Psoas muscle (tissue), 8 donors: Measurements from ENCODE around the gene MYO18A. TPM values are rescaled to one million over a fixed set of nuclear protein-coding genes. Genes with fewer than 3 reads are reported as not detected.

ENCODE experiments used
- ATAC-seq, 4 donors: fragments of 200-7000 bp; cut with Tn5 transposase; one replicate each; pipeline ENCODE4 v1.9.1; 2020; ENCODE audit warnings: moderate library complexity in 3 of 4, mild to moderate bottlenecking in 2 of 4
- DNase-seq, 2 donors: peaks; one replicate each; pipeline ENCODE4 v3.0.0-alpha.2; 2020
- H3K27ac ChIP-seq: fragments of 200-600 bp; one replicate; pipeline ENCODE4 v1.8.0; 2022
- H3K27me3 ChIP-seq, 3 donors: fragments of 200-600 bp in 1 of 3; one replicate each; pipeline versions ENCODE4 v1.6.1 to v1.8.0; 2013 to 2022; ENCODE audit warnings: low read length in 2 of 3, mild to moderate bottlenecking in 2 of 3, moderate library complexity in 1 of 3; ENCODE audit not compliant: insufficient read depth in 3 of 3
- H3K36me3 ChIP-seq, 2 donors: fragments of 200-600 bp in 1 of 2; one replicate each; pipeline versions ENCODE4 v1.6.1 to v1.8.0; 2013 to 2022; ENCODE audit warnings: low read depth in 1 of 2, mild to moderate bottlenecking in 1 of 2, moderate library complexity in 1 of 2; ENCODE audit not compliant: insufficient read depth in 1 of 2
- H3K4me1 ChIP-seq: fragments of 200-600 bp; one replicate; pipeline ENCODE4 v1.8.0; 2022
- H3K4me3 ChIP-seq: fragments of 200-600 bp; one replicate; pipeline ENCODE4 v1.8.0; 2022; ENCODE audit warnings: mild to moderate bottlenecking
- H3K9me3 ChIP-seq: fragments of 200-600 bp; one replicate; pipeline ENCODE4 v1.8.0; 2022
- CTCF ChIP-seq: fragments of 200-600 bp; IDR thresholded peaks from one replicate; pipeline ENCODE4 v1.8.0; 2022; ENCODE audit warnings: antibody characterized with exemption
- WGBS, 3 donors: extraction: QIAGEN DNeasy Blood & Tissue Kit; methylation state at CpG; one replicate each; pipeline versions ENCODE4 v1.1.6 to v1.1.7; 2013; 5-methylcytosine and 5-hydroxymethylcytosine counted together
- intact Hi-C, 2 donors: fragments of 100-400 bp; cut with DNase I; formaldehyde crosslinking; loops; one replicate each; pipeline versions ENCODE4 v1.11.0 to v1.14.2; 2022
- polyA plus RNA-seq, 3 donors: library from polyadenylated mRNA; stranded (reverse); fragments of 200-250 nt; gene quantifications; one replicate each; pipeline ENCODE4 v1.2.3, GENCODE V29; 2013
- total RNA-seq, 4 donors: library from RNA; stranded (reverse); fragmentation: NEBNext Ultra II Directional in 2 of 4; extraction: Animal tissue kit (Norgen Biotek cat#: 25700) in 2 of 4; gene quantifications; one replicate each; pipeline versions ENCODE4 v1.2.1 to v1.2.4, GENCODE V29; 2021 to 2023
- donor health status: healthy with polysubstance abuse.
- donor health status: DM: no; HTN: no; CAD: no; lungs with moderate emphysema.
- donor health status: Bipolar disorder and iron deficiency.
- donor health status: healthy.
- donor health status: DM: yes; HTN: yes; CAD: no.
- donor health status: DM: no; HTN: no; CAD: no.
- donor health status: DM: no; HTN: no; CAD: no.
- donor health status: DM: yes; HTN: yes; CAD: no.

MYO18A gene
- total and polyA plus RNA-seq, 7 donors: 142 to 1,274 (median 770) TPM

- Histone ChIP-seq H3K27ac (no peak overlapping the region), H3K9me3 (no peaks in the 10 kb centered on the region), H3K27me3 (no peaks in the 10 kb centered on the region), H3K4me3 (no peak overlapping the region), H3K36me3 (peaks cover 8 to 100% of the 10 kb centered on the region in 2 donors), H3K4me1 (peaks cover 8% of the 10 kb centered on the region)
- ATAC-seq: no peak
- WGBS, 3 donors: 85 to 89% (median 88%) methylated on average over 14 of the region's 14 CpGs
- no peak for TF ChIP-seq CTCF
- intact Hi-C loops: no loop called here
- no peak for DNase-seq
Measured at GRCh38 chr17:29080965-29081364, 99.2 kb downstream of the MYO18A start.

DNA sequence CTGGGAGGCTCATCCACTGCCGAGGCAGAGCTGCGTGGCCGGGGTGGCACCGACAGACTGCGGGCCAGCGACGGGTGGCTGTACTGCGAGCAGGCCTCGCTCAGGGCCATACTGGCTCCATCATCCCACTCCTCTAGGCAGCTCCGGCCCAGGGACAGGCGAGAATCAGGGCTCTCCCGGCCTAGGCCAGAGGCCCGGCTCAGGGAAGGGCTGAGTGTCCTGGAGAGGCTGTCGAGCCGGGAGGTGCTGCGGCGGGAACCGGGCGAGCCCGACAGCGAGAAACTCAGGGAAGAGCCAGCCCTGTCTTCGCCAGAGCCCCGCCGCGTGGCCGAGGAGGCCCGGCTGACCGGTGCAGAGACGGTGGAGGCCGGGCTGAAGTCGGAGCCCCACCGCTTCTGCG lies 99.9 kb downstream of the MYO18A start:
- Histone ChIP-seq H3K27ac (no peak overlapping the region), H3K36me3 (peaks cover 8 to 100% of the 10 kb centered on the region in 2 donors), H3K27me3 (no peaks in the 10 kb centered on the region), H3K9me3 (no peaks in the 10 kb centered on the region), H3K4me3 (no peak overlapping the region), H3K4me1 (peaks cover 8% of the 10 kb centered on the region)
- no peak for DNase-seq
- no peak for TF ChIP-seq CTCF
- 93 to 95% (median 95%) methylated on average over 24 to 33 of the region's 33 CpGs for WGBS, 3 donors
- intact Hi-C loops: no loop called here
- ATAC-seq: peak in 2 of 4 donors; percentile 2 to 13

DNA sequence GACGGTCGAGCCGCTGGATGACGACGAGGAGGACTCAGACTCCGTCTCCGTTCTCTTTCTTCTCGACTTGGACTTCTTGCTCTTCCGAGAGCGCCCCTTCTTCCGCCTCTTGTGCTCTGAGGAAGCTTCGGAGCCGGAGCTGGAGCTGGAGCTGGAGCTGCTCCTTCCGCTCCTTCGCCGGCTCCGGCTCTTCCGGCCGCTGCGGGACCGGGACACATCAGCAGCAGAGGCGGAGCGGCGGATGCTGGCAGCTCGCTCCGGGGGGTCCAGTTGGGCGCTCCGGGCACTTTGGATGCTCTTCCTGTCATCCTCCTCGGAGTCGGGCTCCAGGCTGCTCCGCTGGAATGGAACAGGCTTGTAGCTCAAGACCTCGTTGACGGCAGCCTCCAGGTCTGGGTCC lies 100.3 kb downstream of the MYO18A start:
- Histone ChIP-seq H3K9me3 (no peaks in the 10 kb centered on the region), H3K4me1 (peaks cover 8% of the 10 kb centered on the region), H3K4me3 (no peak overlapping the region), H3K27me3 (no peaks in the 10 kb centered on the region), H3K36me3 (peaks cover 8 to 100% of the 10 kb centered on the region in 2 donors), H3K27ac (no peak overlapping the region)
- WGBS, 3 donors: 88 to 93% (median 91%) methylated on average over 31 to 33 of the region's 33 CpGs
- DNase-seq (no peak), ATAC-seq (no peak)
- no peak for TF ChIP-seq CTCF
- intact Hi-C loops: no loop called here

- H3K4me3 ChIP-seq: no peak overlapping the region
- ATAC-seq (peak; percentile 10 to 24 (median 16)), DNase-seq (no peak)
- intact Hi-C loops: no loop called here
- 85 to 91% (median 91%) methylated on average over 16 of the region's 16 CpGs for WGBS, 3 donors
- no peak for TF ChIP-seq CTCF
- peaks cover 11 to 100% of the 10 kb centered on the region in 2 donors for H3K36me3 ChIP-seq
- no peaks in the 10 kb centered on the region for H3K27me3 ChIP-seq
- peaks cover 8% of the 10 kb centered on the region for H3K4me1 ChIP-seq
- H3K27ac ChIP-seq: no peak overlapping the region
- H3K9me3 ChIP-seq: no peaks in the 10 kb centered on the region
Measured at GRCh38 chr17:29079433-29079832, 100.8 kb downstream of the MYO18A start.
